HG03575 (cell line): ENCODE data around the gene PPP1R12B.
"Not testable (repeated sequence)": the region's sequence is repeated elsewhere in the genome, so short reads cannot be mapped to it uniquely, and the experiment has no call there.

Source experiments
- ATAC-seq: cut with Tn5 transposase; IDR thresholded peaks from one replicate; pipeline ENCODE4 v1.9.1; 2021; ENCODE audit not compliant: unreplicated experiment, insufficient number of reproducible peaks, low FRiP score; ENCODE audit errors: extremely low read depth

The PPP1R12B gene

DNA sequence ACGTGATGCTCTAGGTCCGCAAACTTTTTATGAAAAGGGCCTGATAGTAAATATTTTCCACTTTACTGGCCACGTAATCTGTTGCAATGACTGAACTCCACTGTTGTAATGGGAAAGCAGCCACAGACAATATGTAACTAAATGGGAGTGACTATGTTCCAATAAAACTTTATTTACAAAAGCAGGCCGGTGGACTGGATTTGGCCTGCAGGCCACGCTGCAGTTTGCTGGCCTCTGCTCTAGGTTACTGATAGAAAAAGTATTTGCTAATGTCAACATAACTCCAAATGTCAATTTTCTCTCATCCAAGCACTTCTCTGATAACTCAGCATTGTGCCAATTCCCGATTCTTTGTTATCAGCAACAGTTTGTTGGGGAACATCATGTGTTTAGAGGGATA lies 160.4 kb downstream of the PPP1R12B start:
- not testable (repeated sequence) for ATAC-seq

DNA sequence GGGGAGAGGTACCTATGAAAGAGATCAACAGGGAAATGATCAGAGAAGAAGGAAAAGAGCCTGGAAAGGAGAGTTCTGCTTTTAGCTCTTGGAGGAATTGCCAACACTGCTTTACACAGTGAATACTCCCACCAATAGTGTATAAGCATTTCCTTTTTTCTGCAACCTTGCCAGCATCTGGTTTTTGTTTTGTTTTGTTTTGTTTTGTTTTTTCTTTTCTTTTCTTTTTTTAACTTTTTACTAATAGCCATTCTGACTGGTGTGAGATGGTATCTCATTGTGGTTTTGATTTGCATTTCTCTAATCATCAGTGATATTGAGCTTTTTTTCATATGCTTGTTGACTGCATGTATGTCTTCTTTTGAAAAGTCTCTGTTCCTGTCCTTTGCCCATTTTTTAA lies 165.4 kb downstream of the PPP1R12B start:
- ATAC-seq: peak; percentile 49

DNA sequence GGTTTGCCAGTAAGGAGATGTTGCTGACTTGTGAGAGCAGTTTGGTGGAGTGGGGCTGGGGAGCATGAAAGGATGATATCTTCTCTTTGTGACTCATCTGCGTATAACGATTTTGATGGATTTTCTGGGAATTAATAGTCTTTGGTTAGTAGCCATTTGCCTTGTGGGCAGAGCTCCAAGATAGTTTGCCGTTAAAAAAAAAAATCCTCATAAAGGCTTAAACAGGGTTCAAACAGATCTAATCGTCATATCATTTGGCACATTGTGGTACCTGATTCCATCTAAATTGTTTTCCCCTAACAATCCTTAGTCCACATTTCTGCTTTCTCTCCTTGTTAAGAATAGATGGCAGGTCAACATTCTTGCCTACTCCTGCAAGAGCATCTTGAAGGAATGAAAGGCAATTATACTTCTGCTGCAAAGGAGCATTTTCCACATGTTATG lies 168.0 kb downstream of the PPP1R12B start:
- no peak for ATAC-seq

DNA sequence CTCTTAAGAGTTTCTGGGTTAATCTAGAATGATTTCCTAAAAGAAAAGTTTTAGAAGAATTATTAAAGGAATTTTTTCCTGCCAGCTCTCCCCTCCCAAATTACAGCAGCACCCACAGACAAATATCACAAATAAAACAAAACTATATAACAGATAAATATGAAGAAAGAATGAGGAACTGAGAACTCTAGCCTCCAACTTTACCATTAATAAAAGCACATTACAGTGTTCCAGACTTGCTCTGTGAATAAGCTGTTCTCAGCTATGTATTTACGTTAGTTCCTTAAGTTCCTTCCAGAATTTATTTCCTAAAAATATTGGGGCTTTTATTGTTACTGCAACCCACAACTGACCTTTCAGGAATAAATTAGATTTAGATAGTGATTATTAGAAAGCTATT lies 168.6 kb downstream of the PPP1R12B start:
- ATAC-seq: not testable (repeated sequence)

DNA sequence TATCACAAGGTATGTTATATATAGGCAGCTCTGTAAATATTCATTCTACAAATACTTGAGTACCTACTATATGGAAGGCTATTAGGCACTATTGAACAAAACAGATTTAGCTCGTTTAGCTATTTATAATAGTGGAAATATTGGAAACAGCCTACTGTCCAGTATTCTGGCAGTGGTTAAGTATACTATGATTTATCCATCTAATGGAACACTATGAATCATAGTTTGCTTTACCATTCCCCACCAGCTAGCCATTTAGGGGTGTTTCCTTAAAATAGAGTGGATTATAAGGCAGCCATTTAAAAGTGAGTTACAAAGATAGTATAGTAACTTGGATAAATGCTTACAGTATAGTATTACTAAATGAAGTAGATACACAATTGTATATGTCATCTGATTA lies 169.7 kb downstream of the PPP1R12B start:
- not testable (repeated sequence) for ATAC-seq

DNA sequence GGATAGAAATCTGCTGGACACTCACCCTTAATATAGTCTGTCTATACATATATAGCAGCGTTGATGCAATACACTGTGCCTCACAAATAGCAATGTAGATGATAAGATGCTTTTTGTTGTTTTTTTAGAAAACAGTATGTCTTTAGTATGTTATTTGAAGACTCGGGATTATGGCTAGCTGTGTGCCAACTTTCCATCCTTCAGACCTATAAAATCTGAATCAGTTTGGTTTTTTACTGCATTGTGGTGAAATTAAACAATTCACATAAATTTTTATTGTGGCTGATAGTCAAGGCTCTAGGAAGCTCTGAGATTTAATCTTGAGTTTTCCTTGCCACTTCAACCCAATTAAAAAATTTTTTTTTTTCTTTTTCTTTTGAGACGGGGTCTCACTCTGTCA lies 170.4 kb downstream of the PPP1R12B start:
- not testable (repeated sequence) for ATAC-seq

DNA sequence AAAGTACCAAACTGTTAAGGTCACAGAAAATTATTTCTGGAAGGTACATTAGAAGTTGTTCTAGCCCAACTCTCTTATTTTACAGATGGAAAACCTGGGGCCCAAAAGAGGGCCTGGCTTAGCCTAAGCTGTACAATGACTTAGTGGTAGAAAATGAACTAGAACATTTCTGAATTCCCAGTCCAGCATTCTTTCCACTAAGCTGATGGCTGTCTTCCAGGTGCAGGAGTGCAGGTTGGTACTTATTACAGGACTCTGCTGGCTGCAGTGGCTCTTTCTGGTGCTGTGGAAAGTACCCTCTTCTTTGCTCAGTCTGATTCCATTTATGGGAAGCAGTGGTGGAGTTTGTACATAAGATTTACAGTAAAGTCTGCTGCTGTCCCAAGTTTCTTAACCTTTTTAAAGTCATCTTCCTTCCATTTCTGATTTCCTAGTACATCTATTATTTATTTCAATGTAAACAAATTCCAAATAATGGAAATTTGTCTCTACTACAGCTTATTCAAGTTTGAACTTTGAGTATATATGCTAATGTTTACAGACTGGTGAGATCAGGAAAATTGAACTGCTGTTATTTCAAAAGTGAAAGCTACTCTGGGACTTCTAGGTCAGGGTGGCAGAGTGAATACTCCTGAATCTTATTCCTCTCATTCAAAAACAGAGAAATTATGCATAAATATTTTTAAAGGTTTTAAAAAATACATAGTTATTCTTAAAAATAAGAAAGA lies 171.8 kb downstream of the PPP1R12B start:
- ATAC-seq: not testable (repeated sequence)

DNA sequence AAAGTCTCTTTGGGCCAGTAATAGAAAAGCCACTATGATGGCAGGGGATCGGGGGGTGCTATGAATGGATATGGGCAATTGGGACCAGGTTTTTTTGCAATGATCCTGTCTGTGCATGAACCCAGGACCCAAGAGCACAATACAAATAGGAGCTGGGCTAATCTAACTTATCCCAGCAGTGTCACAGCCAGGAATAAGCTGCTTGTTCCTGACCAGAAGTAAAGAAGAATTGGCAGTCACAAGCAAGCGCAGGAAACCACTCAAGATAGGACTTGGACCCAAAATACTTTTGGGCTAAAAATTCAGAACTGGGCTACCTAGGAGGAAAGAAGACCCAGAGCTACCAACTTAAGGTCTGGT lies 172.3 kb downstream of the PPP1R12B start:
- not testable (repeated sequence) for ATAC-seq

DNA sequence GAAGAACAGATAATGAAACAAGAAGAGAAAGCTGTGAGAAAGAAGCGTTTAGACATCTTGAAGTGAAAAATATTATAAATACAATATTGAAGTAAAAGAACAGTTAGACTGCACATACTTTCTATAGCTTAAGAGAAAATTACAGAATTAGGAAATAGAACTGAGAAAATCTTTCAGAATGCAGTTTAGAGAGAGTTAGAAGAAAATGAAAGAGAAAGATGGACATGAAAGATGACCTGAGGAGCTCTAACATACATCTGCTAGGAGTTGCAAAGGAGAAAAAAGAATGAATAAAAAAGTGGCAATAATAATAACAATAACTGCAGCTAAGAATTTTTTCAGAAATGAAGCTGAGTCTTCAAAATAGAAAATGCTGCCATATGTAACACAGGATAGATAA lies 173.0 kb downstream of the PPP1R12B start:
- not testable (repeated sequence) for ATAC-seq

DNA sequence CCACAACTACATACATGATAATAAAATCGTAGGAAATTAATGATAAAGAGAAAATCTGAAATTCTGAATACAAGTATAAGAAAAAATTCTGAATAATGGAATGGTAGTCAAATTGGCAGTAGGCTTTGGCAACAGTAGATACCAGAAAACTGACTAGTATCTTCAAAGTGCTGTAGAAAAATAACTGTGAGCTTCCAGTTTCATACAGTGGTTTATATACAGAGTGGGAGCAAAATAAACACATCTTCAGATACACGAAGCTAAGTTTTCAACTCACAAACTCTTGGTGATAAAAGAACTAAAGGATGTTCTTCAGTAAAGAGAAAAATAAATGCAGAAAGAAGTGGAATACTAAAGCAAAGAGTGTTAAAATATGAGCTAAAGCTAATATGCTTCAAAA lies 173.4 kb downstream of the PPP1R12B start:
- no peak for ATAC-seq

DNA sequence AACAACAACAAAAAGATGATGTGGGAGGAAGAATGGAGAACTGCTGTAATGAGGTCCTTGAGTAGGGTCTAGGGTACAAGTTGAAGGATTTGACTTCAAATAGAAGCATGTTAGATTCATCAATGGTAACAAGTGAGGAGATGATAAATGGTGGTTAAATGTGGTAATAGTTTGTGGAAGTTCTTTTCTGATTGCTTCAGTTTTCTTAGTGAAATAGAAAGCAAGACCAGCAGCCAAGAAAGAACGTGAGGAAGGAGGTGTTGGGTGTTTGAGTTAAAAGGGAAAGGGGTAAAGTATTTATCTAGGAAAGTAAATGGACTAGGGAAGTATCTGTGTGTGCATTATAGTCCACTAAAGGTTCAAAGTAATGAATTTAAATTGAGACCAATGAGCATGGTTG lies 177.6 kb downstream of the PPP1R12B start:
- not testable (repeated sequence) for ATAC-seq

DNA sequence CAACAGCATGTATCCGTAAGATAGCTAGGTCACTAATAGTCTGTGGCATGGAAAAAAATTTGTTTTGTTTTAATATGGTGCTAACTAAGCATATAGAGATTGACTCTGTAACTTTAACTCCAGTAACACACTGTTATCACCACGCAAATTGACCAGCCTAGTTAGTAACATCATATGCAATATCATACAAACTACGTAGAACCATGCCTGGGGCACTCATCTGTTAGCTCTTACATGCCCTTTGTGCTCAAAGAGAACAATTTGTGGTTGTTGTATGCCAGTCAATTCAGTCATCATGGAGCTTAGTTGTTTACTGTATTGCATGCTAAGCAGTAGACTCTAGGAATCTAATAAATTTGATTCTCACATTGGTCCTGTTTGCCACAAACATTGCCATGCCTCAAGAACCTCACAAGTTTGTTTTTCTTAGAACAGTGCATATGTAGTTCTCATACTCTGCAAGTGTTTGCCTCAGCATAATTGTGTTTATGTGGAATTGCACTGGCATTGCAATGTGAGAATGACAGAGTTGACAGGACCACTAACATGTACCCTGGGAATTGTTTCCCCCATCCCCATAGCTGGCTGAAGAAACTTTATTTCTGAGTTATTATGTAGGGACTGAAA lies 179.7 kb downstream of the PPP1R12B start:
- ATAC-seq: not testable (repeated sequence)

DNA sequence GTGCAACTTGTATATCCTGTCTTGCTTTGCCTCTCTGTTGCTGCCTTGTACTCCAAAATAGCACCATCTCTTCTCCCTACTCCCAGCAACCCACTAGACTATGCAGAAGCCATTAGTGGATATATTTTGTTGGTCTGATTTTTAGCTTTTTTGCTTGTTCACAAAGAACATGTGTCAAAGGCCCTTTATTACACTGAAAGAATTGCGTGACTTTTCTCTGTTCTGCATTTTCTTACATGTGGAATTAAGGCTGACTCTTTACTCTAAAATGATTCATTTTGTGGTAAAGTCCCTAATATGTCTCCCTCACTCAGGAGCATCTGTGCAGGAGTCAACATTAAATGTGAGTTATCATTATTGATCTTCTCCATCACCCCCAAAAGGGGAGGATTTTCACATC lies 182.2 kb downstream of the PPP1R12B start:
- ATAC-seq: not testable (repeated sequence)

DNA sequence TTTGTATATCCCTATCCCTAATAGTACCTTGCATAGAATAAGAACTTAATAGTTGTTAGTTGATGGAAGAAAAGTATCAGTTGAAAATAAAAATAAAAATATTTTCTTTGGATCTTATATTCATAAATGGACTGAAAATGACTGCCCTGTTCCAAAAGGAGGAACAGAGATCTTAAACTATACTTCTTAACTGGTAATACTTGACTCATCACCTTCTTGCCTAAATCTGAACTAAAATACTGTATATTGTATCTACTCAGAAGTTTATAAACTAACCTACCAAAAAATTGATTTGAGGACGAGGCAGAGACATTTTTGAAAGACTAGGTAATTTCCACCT lies 182.9 kb downstream of the PPP1R12B start:
- ATAC-seq: no peak

DNA sequence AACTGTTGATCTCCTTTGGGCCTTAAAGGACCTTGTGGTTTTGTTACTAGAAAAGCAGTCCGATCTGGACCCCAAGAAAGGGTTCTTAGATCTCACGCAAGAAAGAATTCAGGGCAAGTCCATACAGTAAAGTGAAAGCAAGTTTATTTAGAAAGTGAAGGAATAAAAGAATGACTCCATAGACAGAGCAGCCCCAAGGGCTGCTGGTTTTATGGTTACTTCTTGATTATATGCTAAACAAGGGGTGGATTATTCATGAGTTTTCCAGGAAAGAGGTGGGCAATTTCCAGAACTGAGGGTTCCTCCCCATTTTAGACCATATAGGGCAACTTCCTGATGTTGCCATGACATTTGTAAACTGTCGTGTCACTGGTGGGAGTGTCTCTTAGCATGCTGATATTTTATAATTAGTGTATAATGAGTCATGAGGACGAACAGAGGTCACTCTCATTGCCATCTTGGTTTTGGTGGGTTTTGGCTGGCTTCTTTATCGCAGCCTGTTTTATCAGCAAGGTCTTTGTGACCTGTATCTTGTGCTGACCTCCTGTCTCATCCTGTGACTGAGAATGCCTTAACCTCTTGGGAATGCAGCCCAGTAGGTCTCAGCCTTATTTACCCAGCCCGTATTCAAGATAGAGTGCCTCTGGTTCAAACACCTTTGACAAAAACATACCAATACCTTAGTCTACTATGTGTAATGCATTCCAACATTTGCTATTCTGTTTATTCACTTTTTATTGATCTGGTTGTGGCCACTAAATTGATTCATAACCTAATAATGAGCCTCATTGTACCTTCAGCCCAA lies 183.5 kb downstream of the PPP1R12B start:
- not testable (repeated sequence) for ATAC-seq

DNA sequence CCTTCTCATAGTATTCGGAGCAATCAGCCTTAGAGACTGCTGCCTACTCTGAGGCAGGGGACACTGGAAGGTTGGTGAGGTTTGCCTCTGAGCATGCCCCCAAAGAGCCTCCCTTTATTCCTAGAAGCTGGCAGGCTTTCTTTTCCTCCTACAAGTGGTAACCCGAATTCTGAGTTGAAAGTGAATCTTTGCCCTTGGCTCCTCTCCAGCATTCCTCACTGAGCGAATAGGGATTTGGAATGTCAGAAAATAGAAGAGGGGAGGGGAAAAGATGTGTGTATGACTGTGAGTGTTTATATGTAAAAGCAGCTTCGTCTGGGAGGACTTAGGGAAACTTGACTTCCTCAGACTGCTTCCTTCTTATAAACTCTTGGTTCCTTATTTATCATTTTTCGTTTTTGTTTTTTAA lies 190.7 kb downstream of the PPP1R12B start:
- not testable (repeated sequence) for ATAC-seq

DNA sequence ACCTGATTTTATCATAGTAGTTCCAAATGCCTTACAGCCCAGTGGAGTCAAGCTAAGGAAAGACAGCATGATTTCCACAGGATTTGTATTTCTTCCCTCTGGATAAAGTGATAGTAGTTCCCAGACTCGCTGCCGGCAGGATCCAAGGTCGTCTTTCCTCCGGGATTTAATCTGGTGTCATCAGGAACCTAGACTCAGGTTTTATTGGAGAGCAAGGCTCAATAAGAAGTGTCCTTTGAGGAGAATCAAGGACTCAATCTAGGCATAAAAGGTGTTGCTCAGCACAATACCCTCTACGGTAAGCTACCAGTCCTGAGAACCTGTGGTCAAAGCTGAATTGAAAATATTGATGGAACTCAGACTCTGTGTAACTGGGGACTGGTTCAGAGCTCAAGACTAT lies 191.1 kb downstream of the PPP1R12B start:
- not testable (repeated sequence) for ATAC-seq

DNA sequence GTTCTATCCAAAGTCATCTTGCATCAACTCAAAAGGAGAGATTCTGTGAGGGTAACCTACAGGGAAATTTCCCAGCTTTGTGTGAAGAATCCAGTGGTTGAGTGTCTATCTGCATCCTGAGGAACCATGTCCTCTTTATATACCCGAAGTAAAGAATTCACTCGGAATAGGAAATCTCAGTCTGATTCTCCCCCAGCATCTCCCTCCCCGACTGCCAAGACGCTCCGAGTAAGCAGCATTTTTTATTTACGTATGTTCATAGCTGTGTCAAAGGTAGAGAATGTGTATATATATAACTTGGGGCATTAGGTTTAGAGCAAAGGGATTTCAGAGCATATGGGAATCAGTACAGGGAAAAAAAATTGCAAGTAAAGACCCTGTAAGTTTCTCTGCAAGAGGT lies 191.5 kb downstream of the PPP1R12B start:
- no peak for ATAC-seq

DNA sequence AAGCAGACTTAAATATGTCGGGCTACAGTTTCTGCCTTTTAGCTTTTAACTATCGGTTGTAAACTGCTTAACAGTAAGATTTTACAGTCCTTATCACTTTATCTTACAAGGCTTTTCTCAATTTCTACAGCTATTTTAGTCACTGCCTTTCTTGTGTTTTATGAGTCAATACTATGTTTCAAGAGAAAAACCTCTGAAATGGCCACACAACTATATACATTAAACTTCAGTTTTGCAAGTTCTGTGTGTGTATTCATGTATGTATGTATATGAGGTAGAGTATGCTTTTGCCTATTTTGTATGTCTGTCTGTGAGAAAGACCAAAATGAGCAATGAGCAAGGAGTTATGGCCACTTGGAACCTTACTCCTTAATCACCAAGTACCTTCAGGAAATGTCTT lies 191.9 kb downstream of the PPP1R12B start:
- no peak for ATAC-seq

DNA sequence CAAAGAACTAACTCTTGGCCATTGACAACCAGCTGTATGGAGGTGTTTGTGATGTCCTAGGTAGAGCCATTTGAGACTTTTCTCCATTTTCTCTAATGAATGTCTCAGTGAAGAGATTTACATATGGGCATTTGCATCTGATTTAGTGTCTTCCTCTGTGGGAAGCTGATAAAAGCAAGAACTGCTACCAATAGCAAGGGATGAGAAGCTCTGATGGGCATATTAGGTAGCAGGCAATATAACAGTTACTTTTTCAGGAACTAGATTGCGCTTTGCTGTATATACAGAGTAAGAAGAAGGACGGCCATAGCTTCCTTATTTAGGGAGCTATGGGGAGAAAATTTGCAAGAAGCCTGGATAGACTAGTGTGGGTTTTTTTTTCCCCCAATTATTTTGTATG lies 192.4 kb downstream of the PPP1R12B start:
- not testable (repeated sequence) for ATAC-seq
